ENCODE data around the gene FGD2. TPM values are rescaled to one million over a fixed set of nuclear protein-coding genes. Genes with fewer than 3 reads are reported as not detected.

The FGD2 gene
- total and polyA plus RNA-seq, 9 of the 15 experiments (the other 6 are each of a cell fraction or from before 2014, with no cell fraction given): 0.09 TPM; not detected in 8

DNA sequence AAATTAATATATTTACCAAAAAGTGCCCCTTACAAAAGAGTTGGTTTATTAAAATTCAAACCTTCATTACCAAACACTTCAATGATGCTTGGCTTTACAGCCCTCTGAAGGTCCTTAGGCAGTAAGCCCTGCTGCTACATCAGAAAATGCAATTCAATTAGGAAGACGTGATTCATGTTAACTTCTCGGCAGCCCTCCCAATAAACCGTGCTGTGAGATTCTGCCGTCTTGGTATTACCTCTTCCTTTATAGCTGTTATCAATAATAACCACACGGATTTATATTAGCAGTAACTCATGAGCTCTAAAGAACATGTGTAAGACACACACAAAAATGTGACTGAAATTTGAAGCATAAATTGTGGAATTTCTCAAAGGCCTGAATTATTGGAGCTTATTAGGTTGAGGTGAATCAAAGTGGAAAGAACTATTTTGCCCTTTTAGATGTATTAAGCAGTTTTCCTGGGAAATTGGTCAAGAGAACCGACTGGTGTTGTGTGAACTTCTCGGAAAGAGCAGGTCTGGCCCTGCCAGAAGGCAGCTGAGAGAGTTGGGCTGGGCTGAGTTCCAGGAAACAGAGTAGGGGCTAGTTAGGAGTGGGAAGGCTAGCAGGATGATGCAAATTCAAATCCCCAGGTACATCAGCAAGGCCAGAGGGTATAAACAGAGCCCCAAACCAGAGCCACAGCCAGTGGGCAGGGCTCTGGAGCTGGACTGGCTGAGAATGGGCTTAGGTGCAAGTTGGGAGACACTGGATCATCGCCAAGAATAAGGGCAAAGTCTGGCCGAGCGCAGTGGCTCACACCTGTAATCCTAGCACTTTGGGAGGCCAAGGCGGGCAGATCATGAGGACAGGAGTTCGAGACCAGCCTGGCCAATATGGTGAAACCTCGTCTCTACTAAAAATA, 33.1 kb downstream of the FGD2 start (continued):
- TF ChIP-seq FOSL1 (tag; conservative IDR thresholded peaks at IDR 0.05) (no peak), TCFL5 (CRISPR knock-in tag; conservative IDR thresholded peaks at IDR 0.05) (no peak), CC2D1A (IDR thresholded peaks at IDR 0.05) (peak; percentile 84; the same call in 1 of the 2 replicates), TOE1 (IDR thresholded peaks at IDR 0.05; ENCODE audit: borderline replicate concordance) (peak; percentile 43; the same call in 1 of the 2 replicates), TOE1 (CRISPR knock-in tag; IDR thresholded peaks at IDR 0.05; ENCODE audit: borderline replicate concordance, low read depth) (no peak), KAT7 (CRISPR knock-in tag; IDR thresholded peaks at IDR 0.05; ENCODE audit: borderline replicate concordance) (no peak)
- TF ChIP-seq, protein P1, sequence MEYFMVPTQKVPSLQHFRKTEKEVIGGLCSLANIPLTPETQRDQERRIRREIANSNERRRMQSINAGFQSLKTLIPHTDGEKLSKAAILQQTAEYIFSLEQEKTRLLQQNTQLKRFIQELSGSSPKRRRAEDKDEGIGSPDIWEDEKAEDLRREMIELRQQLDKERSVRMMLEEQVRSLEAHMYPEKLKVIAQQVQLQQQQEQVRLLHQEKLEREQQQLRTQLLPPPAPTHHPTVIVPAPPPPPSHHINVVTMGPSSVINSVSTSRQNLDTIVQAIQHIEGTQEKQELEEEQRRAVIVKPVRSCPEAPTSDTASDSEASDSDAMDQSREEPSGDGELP (CRISPR knock-in tag; IDR thresholded peaks at IDR 0.05; ENCODE audit: borderline replicate concordance): peak; percentile 38; the same call in 1 of the 2 replicates
- TF ChIP-seq, protein P2, sequence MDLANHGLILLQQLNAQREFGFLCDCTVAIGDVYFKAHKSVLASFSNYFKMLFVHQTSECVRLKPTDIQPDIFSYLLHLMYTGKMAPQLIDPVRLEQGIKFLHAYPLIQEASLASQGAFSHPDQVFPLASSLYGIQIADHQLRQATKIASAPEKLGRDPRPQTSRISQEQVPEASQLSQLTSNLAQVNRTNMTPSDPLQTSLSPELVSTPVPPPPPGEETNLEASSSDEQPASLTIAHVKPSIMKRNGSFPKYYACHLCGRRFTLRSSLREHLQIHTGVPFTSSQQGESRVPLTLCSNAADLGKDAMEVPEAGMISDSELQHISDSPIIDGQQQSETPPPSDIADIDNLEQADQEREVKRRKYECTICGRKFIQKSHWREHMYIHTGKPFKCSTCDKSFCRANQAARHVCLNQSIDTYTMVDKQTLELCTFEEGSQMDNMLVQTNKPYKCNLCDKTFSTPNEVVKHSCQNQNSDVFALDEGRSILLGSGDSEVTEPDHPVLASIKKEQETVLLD (IDR thresholded peaks at IDR 0.05): peak; percentile 14; the same call in 1 of the 2 replicates
- TF ChIP-seq, protein P3, sequence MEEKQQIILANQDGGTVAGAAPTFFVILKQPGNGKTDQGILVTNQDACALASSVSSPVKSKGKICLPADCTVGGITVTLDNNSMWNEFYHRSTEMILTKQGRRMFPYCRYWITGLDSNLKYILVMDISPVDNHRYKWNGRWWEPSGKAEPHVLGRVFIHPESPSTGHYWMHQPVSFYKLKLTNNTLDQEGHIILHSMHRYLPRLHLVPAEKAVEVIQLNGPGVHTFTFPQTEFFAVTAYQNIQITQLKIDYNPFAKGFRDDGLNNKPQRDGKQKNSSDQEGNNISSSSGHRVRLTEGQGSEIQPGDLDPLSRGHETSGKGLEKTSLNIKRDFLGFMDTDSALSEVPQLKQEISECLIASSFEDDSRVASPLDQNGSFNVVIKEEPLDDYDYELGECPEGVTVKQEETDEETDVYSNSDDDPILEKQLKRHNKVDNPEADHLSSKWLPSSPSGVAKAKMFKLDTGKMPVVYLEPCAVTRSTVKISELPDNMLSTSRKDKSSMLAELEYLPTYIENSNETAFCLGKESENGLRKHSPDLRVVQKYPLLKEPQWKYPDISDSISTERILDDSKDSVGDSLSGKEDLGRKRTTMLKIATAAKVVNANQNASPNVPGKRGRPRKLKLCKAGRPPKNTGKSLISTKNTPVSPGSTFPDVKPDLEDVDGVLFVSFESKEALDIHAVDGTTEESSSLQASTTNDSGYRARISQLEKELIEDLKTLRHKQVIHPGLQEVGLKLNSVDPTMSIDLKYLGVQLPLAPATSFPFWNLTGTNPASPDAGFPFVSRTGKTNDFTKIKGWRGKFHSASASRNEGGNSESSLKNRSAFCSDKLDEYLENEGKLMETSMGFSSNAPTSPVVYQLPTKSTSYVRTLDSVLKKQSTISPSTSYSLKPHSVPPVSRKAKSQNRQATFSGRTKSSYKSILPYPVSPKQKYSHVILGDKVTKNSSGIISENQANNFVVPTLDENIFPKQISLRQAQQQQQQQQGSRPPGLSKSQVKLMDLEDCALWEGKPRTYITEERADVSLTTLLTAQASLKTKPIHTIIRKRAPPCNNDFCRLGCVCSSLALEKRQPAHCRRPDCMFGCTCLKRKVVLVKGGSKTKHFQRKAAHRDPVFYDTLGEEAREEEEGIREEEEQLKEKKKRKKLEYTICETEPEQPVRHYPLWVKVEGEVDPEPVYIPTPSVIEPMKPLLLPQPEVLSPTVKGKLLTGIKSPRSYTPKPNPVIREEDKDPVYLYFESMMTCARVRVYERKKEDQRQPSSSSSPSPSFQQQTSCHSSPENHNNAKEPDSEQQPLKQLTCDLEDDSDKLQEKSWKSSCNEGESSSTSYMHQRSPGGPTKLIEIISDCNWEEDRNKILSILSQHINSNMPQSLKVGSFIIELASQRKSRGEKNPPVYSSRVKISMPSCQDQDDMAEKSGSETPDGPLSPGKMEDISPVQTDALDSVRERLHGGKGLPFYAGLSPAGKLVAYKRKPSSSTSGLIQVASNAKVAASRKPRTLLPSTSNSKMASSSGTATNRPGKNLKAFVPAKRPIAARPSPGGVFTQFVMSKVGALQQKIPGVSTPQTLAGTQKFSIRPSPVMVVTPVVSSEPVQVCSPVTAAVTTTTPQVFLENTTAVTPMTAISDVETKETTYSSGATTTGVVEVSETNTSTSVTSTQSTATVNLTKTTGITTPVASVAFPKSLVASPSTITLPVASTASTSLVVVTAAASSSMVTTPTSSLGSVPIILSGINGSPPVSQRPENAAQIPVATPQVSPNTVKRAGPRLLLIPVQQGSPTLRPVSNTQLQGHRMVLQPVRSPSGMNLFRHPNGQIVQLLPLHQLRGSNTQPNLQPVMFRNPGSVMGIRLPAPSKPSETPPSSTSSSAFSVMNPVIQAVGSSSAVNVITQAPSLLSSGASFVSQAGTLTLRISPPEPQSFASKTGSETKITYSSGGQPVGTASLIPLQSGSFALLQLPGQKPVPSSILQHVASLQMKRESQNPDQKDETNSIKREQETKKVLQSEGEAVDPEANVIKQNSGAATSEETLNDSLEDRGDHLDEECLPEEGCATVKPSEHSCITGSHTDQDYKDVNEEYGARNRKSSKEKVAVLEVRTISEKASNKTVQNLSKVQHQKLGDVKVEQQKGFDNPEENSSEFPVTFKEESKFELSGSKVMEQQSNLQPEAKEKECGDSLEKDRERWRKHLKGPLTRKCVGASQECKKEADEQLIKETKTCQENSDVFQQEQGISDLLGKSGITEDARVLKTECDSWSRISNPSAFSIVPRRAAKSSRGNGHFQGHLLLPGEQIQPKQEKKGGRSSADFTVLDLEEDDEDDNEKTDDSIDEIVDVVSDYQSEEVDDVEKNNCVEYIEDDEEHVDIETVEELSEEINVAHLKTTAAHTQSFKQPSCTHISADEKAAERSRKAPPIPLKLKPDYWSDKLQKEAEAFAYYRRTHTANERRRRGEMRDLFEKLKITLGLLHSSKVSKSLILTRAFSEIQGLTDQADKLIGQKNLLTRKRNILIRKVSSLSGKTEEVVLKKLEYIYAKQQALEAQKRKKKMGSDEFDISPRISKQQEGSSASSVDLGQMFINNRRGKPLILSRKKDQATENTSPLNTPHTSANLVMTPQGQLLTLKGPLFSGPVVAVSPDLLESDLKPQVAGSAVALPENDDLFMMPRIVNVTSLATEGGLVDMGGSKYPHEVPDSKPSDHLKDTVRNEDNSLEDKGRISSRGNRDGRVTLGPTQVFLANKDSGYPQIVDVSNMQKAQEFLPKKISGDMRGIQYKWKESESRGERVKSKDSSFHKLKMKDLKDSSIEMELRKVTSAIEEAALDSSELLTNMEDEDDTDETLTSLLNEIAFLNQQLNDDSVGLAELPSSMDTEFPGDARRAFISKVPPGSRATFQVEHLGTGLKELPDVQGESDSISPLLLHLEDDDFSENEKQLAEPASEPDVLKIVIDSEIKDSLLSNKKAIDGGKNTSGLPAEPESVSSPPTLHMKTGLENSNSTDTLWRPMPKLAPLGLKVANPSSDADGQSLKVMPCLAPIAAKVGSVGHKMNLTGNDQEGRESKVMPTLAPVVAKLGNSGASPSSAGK (IDR thresholded peaks at IDR 0.05): peak; percentile 87
